DND-41 (cell line): ENCODE measurements around the gene NLRX1.

Experiments
- CTCF ChIP-seq: IDR thresholded peaks from 2 replicates; pipeline ENCODE4 v1.5.1; 2012; ENCODE audit warnings: borderline replicate concordance, low read length, moderate library complexity, mild to moderate bottlenecking; ENCODE audit not compliant: poor library complexity, severe bottlenecking; ENCODE audit errors: extremely low read depth
- EZH2 ChIP-seq: IDR thresholded peaks from 3 replicates; pipeline ENCODE4 v1.6.1; 2012; ENCODE audit warnings: borderline replicate concordance, low read depth, mild to moderate bottlenecking, moderate library complexity, low read length, inconsistent platforms; ENCODE audit not compliant: severe bottlenecking

DNA sequence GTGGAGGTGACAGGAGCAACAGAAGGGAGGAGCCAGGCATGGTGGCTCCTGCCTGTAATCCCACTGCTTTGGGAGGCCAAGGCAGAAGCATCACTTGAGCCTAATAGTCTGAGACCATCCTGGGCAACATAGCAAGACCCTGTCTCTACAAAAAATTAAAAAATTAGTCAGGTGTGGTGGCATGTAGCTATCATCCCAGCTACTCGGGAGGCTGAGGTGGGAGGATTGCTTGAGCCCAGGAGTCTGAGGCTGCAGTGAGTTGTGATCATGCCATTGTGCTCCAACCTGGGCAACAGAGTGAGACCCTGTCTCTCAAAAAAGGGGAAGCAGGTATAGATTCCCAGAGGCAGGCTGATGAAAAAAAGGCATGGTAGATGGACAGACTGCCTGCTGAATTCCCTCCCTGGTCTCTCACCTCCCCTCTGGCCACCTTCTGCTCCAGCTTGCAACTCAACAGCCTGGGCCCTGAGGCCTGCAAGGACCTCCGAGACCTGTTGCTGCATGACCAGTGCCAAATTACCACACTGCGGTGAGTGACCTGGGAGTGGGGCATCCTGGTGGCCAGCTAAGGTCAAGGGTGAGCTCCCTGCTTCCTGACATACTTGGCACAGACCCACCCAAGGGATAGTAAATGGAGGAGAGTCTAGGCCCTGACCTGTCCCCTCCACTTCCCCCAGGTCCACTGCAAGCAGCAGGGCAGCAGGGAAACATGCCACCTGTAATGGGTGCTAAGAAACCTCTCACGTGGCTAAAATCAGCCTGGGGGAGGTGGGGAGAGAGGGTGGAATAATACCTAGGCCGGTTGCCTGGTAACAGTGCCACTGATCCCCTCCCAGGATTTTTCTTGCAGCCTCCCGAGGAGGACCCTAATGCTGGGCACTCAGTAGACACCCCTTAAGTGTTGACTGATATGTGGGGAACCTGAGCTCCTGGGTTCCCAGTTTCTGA lies 12.5 kb downstream of the NLRX1 start:
- TF ChIP-seq CTCF (no peak), EZH2 (no peak)
